Measurements from ENCODE around the gene KCNQ2.

The KCNQ2 gene

GRCh38 chr20:63484651-63485403 lies 12.4 kb upstream of the KCNQ2 start:
- no peak for TF ChIP-seq TEAD4 (IDR thresholded peaks at IDR 0.05)
- TF ChIP-seq EGR1 (IDR thresholded peaks at IDR 0.05), result no peak
- TF ChIP-seq TCF12 (IDR thresholded peaks at IDR 0.05; ENCODE audit: low read depth), result no peak
- no peak for TF ChIP-seq ZBTB7A (IDR thresholded peaks at IDR 0.05; ENCODE audit: low read depth)
- TF ChIP-seq TAF1 (IDR thresholded peaks at IDR 0.05; ENCODE audit: low read depth), result no peak
- TF ChIP-seq, protein P1, sequence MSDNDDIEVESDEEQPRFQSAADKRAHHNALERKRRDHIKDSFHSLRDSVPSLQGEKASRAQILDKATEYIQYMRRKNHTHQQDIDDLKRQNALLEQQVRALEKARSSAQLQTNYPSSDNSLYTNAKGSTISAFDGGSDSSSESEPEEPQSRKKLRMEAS (IDR thresholded peaks at IDR 0.05), result no peak
- TF ChIP-seq REST (IDR thresholded peaks at IDR 0.05; ENCODE audit: low read depth), result no peak
- no peak for TF ChIP-seq EP300 (IDR thresholded peaks at IDR 0.05; ENCODE audit: borderline replicate concordance)
- no peak for TF ChIP-seq NFIC (IDR thresholded peaks at IDR 0.05)
- TF ChIP-seq RAD21 (IDR thresholded peaks at IDR 0.05; ENCODE audit: low read depth), result no peak
- TF ChIP-seq FOXM1 (IDR thresholded peaks at IDR 0.05; ENCODE audit: borderline replicate concordance, low read depth), result no peak

- no peak for TF ChIP-seq ZBTB7A (IDR thresholded peaks at IDR 0.05; ENCODE audit: low read depth)
- no peak for TF ChIP-seq EP300 (IDR thresholded peaks at IDR 0.05; ENCODE audit: borderline replicate concordance)
- no peak for TF ChIP-seq TAF1 (IDR thresholded peaks at IDR 0.05; ENCODE audit: low read depth)
- TF ChIP-seq YY1 (IDR thresholded peaks at IDR 0.05; ENCODE audit: low read depth), result no peak
- no peak for TF ChIP-seq REST (IDR thresholded peaks at IDR 0.05; ENCODE audit: low read depth)
- TF ChIP-seq TCF12 (IDR thresholded peaks at IDR 0.05; ENCODE audit: low read depth), result no peak
- TF ChIP-seq USF1 (IDR thresholded peaks at IDR 0.05), result no peak
- TF ChIP-seq EGR1 (IDR thresholded peaks at IDR 0.05), result no peak
- no peak for TF ChIP-seq CREB1 (IDR thresholded peaks at IDR 0.05; ENCODE audit: low read depth)
- TF ChIP-seq RAD21 (IDR thresholded peaks at IDR 0.05; ENCODE audit: low read depth), result no peak
- no peak for TF ChIP-seq NFIC (IDR thresholded peaks at IDR 0.05)
- TF ChIP-seq, protein P1 (IDR thresholded peaks at IDR 0.05), result no peak
- TF ChIP-seq FOXM1 (IDR thresholded peaks at IDR 0.05; ENCODE audit: borderline replicate concordance, low read depth), result no peak
- no peak for TF ChIP-seq TEAD4 (IDR thresholded peaks at IDR 0.05)
- no peak for TF ChIP-seq CEBPB (IDR thresholded peaks at IDR 0.05)
Measured at GRCh38 chr20:63484236-63484635, 11.8 kb upstream of the KCNQ2 start.

DNA sequence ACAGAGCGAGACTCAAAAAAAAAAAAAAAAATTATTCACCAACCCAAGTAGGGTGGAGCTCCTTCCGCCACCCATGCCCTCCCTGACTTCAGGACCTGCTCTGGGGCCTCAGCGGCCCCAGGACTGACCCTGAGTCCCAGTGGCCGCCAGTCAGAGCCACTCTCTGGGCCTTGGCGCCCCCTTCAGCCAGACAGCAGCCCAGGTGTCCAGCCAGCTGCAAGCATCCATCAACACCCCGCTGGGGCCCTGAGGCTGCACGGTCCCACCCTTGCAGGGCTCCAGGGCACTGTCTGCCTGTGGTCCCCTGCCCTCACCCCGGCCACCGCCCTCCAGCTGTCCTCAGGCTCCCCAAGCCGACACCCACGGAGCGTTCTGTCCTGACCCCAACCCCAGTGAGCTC lies 11.4 kb upstream of the KCNQ2 start:
- TF ChIP-seq TCF12 (IDR thresholded peaks at IDR 0.05; ENCODE audit: low read depth) (no peak), NFIC (IDR thresholded peaks at IDR 0.05) (no peak), ZBTB7A (IDR thresholded peaks at IDR 0.05; ENCODE audit: low read depth) (no peak), RAD21 (IDR thresholded peaks at IDR 0.05; ENCODE audit: low read depth) (peak; percentile 26; the same call in 1 of the 2 replicates), REST (IDR thresholded peaks at IDR 0.05; ENCODE audit: low read depth) (no peak)

DNA sequence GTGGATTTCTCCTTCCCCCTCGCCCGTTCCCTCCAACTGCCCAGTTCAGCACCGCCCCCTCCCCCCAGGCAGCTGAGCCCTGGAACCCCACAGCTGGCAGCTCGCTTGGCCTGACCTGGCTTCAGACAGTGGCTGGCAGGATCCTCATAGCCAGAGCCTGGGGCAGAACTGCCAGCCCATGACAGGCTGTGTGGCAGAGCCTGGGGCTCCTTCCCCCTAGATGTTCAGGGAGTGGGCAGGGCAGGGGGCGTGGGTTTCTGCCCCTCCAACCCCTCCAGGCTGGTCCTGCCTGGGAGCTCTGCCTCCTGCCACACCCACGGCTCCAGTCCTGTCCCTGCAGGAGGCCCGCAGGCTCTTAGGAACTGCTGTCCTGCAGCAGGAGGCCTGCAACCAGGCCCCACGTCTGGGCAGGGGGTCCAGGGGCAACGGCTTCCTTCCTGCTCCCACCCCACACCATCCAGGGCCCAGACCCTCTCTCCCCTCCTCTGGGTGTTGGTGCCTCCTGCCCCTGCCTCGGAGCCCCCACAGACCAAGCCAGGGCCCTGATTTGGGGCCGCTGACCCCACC lies 9.6 kb upstream of the KCNQ2 start:
- TF ChIP-seq CREB1 (IDR thresholded peaks at IDR 0.05; ENCODE audit: low read depth), result no peak
- TF ChIP-seq CEBPB (IDR thresholded peaks at IDR 0.05), result no peak
- no peak for TF ChIP-seq FOXM1 (IDR thresholded peaks at IDR 0.05; ENCODE audit: borderline replicate concordance, low read depth)
- TF ChIP-seq TAF1 (IDR thresholded peaks at IDR 0.05; ENCODE audit: low read depth), result no peak
- TF ChIP-seq YY1 (IDR thresholded peaks at IDR 0.05; ENCODE audit: low read depth), result no peak
- TF ChIP-seq NFIC (IDR thresholded peaks at IDR 0.05), result no peak
- TF ChIP-seq EGR1 (IDR thresholded peaks at IDR 0.05), result no peak
- TF ChIP-seq EP300 (IDR thresholded peaks at IDR 0.05; ENCODE audit: borderline replicate concordance), result no peak
- no peak for TF ChIP-seq ZBTB7A (IDR thresholded peaks at IDR 0.05; ENCODE audit: low read depth)
